Gastrocnemius medialis (tissue), 4 donors: ENCODE measurements around the gene LRP11.

Experiments
- POLR2A ChIP-seq, 2 donors: fragments of 450-650 bp; IDR thresholded peaks; one replicate each; pipeline ENCODE4 v1.6.1; 2017; ENCODE audit warnings: antibody characterized with exemption in 2 of 2, mild to moderate bottlenecking in 2 of 2, moderate library complexity in 2 of 2
- TF ChIP-seq, protein P1 (sequence below), 5 experiments: fragments of 450-650 bp in 3 of 5; fragments of 200-600 bp in 2 of 5; sonication (generic) in 2 of 5; IDR thresholded peaks in 4 of 5; conservative IDR thresholded peaks in 1 of 5; 1 replicate in 4 of 5; 2 replicates in 1 of 5; pipeline ENCODE4 v1.5.1; 2016 to 2019; ENCODE audit warnings: antibody characterized with exemption in 5 of 5, mild to moderate bottlenecking in 3 of 5, moderate library complexity in 3 of 5

DNA sequence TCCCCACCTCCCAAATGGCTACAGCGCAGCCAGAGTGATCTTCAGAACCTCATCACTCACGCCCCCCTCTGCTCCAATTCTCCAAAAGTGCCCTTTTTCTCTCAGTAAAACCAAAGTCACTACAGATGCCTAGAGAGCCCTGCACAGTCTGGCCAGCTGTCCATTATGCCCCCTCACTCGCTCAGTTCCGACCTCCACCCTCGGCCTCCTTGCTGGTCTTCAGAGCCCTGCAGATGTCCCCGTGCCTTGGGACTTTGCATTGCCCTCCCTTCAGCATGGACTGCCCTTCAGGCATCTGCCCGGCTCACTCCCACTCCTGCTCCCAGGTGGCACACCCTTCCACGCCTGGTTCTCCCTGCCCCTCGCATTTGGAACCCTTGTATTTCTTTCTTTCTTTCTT is 34.8 kb upstream of the LRP11 start:
- TF ChIP-seq, protein P1, sequence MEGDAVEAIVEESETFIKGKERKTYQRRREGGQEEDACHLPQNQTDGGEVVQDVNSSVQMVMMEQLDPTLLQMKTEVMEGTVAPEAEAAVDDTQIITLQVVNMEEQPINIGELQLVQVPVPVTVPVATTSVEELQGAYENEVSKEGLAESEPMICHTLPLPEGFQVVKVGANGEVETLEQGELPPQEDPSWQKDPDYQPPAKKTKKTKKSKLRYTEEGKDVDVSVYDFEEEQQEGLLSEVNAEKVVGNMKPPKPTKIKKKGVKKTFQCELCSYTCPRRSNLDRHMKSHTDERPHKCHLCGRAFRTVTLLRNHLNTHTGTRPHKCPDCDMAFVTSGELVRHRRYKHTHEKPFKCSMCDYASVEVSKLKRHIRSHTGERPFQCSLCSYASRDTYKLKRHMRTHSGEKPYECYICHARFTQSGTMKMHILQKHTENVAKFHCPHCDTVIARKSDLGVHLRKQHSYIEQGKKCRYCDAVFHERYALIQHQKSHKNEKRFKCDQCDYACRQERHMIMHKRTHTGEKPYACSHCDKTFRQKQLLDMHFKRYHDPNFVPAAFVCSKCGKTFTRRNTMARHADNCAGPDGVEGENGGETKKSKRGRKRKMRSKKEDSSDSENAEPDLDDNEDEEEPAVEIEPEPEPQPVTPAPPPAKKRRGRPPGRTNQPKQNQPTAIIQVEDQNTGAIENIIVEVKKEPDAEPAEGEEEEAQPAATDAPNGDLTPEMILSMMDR (IDR thresholded peaks at IDR 0.05 in 4 of 5, conservative IDR thresholded peaks at IDR 0.05 in 1 of 5) = no peak
- no peak for TF ChIP-seq POLR2A (IDR thresholded peaks at IDR 0.05)
